Measurements from ENCODE around the gene FASLG.
A peak's percentile ranks its signal among the peaks of the same experiment; 100 is the strongest.
"Not testable (repeated sequence)": the region's sequence is repeated elsewhere in the genome, so short reads cannot be mapped to it uniquely, and the experiment has no call there.

Gene FASLG

DNA sequence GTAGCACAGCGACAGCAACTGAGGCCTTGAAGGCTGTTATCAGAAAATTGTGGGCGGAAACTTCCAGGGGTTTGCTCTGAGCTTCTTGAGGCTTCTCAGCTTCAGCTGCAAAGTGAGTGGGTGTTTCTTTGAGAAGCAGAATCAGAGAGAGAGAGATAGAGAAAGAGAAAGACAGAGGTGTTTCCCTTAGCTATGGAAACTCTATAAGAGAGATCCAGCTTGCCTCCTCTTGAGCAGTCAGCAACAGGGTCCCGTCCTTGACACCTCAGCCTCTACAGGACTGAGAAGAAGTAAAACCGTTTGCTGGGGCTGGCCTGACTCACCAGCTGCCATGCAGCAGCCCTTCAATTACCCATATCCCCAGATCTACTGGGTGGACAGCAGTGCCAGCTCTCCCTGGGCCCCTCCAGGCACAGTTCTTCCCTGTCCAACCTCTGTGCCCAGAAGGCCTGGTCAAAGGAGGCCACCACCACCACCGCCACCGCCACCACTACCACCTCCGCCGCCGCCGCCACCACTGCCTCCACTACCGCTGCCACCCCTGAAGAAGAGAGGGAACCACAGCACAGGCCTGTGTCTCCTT, at the start of gene FASLG:
TSS of gene FASLG (plus strand) at position 233 of the 583 bp plus-strand sequence. CDS start at position 332, 99 bp downstream.
- peak; percentile 55 for DNase-seq (ENCODE audit: low spot score)

GRCh38 chr1:172609528-172609927, 49.4 kb upstream of the FASLG start:
- peak; percentile 37 for DNase-seq (ENCODE audit: low spot score)

- no peak for DNase-seq (ENCODE audit: low spot score)
Observed at GRCh38 chr1:172612478-172612877, 46.4 kb upstream of the FASLG start.

DNA sequence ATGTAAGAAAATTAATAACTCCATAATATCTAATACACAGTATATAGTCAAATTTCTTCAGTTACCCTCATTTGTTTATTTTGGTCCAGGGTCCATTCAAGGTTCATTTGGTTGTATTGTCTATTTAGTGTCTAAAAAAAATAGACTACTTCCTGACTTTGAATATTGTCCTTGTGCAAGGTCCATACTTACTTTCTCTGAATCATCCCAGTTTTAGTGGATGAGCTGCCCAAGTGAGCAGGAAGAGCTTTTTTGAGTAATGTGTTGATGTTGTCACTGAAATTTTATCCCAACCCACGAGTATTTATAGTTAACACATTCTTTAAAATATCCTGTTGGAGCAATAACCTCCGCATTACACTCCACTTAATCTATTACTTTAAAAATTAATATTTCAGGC, 45.6 kb upstream of the FASLG start:
- DNase-seq (ENCODE audit: low spot score): no peak

DNA sequence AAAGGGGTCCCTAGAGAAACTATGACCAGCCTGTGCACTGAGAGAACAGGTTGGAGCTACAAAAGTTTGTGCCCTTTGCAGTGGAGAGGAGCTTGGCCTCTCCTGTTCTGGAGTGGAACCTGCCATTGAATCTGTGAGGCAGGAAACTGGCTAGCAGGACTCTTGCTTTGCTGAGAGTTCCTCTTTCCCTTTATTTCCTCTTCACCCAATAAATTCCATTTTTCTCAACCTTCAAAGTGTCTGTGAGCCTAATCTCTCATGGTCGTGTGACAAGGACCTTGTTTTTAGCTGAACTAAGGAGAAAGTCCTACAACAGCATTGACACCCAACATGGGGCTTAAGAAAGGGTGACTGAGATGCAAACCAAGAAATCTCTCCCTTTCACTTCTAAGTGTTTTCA, 42.7 kb upstream of the FASLG start:
- no peak for DNase-seq (ENCODE audit: low spot score)

GRCh38 chr1:172616636-172617035, 42.3 kb upstream of the FASLG start:
- no peak for DNase-seq (ENCODE audit: low spot score)

DNA sequence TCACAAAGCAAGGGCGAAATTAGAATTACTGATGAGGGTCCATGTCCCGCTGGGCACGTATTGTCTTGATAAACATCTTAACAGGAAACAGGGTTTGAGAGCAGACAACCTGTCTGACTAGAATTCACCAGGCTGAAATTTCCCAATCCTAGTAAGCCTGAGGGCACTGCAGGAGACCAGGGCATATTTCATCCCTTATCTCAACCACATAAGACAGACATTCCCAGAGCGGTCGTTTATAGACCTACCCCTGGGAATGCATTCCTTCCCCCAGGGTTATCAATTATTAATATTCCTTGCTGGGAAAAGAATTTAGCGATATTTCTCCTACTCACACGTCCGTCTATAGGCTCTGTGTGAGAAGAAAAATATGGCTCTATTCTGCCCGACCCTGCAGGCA, 38.3 kb upstream of the FASLG start:
- DNase-seq (ENCODE audit: low spot score): not testable (repeated sequence)

DNA sequence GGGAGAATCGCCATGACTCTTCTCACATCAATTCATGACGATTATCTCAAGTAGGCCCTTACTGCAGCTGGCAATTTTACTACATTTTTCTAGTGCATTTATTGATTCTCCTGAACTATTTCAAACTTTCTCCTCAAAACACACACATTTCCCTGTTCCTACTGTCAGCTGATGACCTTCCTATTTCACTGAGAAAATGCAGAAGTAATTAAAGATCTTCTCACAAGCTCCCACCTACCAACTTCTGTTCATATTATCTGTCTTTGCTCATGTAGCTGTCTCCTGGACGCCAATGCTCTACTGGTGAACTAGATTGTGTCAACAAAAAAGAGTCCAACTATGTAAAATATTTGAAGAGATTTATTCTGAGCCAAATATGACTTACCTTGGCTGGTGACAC, 36.4 kb upstream of the FASLG start:
- no peak for DNase-seq (ENCODE audit: low spot score)

GRCh38 chr1:172623748-172624147, 35.2 kb upstream of the FASLG start:
- DNase-seq (ENCODE audit: low spot score): no peak

DNA sequence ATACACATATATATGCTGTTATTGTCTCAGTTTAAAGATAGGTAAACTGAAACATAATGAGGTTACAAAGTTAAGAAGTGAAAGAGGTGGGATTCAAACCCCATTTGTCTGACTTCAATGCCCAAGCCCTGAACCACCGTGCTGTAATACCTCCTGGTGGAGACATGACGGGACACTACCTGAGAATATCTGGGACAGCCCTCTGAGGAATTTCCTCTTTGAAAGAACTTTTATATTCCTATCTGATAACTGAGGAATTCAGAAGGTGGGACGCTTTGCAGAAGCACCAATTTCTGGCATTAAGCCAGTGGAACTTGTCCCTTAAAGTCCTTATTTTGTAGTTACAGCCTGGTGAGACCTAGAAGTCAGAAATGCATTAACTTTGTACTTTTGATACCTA, 32.1 kb upstream of the FASLG start:
- DNase-seq (ENCODE audit: low spot score): no peak

DNA sequence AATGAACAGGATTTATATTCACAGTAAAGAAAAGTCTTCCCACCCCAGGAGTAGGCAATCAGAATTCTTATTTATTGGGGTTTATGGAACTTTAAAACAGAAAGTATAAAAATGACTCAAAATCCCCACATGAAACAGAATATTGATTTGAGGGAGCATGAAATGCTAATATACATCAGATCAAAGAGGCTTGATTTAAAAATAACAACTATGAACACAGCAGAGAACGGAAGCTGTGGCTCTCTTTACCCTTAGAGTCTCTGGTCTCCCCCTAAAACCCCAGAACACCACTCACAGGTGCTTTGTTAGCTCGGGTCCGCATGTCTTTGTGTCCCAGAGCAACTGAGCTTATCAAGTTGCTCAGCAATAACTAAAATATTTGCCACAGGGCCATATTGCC, 31.2 kb upstream of the FASLG start:
- DNase-seq (ENCODE audit: low spot score): peak; percentile 10

DNA sequence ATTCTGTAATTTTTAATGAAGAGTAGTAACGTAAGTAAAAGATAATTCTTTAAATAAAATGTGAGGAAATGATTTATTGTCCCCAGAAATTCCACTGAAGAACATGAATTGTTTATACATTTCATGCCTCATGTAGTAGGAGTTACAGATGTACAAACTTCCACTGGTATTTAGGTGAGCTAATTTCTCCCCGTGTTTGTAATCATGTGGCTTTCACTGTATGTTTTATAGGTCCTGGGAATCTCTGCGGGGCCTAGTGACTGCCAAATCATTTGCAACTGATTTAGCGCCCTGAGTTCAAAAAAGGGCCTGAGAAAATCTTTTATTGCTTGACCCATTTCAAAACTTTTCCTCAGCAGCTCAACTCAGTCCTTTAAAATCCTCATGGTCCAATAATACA, 30.5 kb upstream of the FASLG start:
- DNase-seq (ENCODE audit: low spot score): no peak

- no peak for DNase-seq (ENCODE audit: low spot score)
Observed at GRCh38 chr1:172629170-172629569, 29.7 kb upstream of the FASLG start.

DNA sequence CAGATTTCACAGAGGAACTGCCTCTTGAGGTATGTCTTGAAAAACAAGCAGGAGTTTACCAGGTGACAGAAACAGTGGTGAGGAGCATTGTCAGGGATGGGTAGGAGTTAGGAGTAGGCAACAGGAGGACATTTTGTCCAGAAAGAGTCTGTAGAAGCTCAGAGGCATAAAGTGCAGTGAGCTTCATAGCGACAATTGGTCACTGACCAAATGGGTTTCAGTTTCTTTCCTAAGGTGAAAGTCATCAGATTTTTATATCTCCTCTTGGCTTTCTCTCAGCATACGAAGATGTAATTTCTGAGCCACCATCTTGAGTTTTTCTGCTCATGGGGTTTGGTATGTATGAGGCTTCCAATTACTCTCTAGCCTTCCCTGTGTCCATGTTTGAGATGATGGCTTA, 29.3 kb upstream of the FASLG start:
- DNase-seq (ENCODE audit: low spot score): no peak

DNA sequence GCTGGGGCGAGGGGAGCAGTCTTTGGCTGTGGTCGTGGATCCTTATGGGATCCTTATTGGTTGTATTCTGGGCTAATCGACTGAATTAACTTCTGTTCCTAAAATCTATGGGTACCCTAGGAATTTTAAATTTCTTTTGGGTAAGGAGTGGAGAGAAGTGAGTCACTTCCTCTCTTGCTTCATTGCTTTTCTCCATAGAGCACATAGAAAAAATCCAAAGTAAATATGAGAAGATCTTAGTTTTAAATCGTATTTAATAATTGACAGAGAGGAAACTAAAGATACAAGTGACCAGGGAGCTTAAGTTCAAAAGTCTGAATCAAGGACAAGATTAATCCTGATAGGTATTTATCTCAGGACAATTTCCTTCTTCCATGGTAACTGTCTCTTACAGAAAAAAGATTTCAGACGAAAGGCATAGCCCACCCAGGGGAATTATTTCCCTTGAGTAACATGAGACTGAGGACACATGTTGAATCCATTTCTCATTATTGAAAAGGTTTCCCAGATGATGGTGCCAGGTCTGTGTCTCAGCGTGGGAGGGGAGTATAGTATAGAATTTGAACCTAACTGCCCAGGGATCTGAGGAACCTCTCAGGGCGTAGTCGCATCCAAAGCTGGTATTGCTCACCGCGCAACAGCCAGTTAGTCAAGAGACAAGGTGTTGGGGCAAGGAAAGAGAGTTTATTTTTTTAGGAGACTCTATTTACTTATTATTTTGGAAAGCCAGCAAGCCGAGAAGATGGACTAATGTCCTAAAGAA, 28.7 kb upstream of the FASLG start:
- no peak for DNase-seq (ENCODE audit: low spot score)

GRCh38 chr1:172630868-172631267, 28.0 kb upstream of the FASLG start:
- DNase-seq (ENCODE audit: low spot score): no peak

DNA sequence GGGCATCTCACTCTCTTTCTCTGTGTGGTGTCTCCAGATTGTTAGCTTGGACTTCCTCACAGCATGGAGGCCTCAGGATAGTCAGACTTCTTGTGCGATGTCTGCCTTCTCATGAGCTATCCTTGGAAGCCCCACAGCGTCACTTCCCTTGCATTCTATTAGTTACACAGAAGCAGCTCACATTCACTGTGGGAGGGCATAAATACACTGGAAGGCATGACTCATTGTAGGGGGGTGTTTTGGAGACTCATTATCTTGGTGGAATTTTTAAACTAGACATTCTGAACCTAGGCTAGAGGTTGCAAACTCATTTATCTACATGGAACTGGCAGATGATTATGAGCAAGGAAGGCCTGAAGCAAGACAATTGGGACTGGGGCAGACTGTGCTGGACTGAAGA, 21.4 kb upstream of the FASLG start:
- no peak for DNase-seq (ENCODE audit: low spot score)

GRCh38 chr1:172638249-172638648, 20.7 kb upstream of the FASLG start:
- no peak for DNase-seq (ENCODE audit: low spot score)

DNA sequence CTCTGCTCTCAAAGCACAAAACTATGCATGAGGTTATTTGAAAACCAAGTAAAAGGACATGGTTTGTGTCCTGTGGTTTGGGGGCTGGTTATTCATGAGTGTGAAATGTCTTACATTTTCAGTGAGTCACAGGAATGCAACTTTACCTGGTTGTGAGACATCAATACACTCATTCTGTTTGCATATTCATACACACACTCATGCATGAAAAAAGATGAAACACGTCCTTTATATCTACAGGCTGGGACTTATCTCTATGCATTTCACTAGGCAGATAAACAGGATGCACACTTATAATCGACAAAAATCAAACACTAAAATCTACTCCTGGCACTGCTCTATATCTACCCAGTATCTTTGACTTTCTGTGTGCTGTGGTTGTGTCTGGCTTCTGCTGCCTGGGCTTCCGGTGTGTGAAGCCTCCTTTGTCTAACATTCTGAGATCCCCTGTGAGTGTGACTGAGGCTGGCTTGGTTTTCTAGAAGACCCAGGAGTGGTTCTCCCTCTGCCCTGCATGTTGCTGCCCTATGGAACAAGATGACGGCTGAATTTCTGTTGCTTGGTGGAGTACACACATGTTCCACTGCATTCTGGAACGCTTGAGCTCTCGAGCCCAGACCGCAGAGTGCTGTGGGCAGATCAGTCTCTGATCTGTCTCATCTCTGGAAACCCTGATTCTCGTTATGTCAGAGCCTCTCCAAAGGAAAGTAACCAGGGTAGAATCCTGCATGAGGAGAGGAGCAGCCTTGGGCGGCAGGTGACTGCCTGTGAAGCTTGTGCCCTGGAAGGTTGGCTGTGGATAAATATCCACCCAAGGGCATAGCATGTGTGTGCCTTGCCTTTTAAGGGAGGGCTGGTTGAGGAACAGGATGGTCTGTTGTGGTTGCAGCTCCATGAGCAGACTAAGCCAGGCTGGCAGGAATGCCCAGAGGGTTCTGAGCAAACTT, 19.7 kb upstream of the FASLG start:
- peak; percentile 77 for DNase-seq (ENCODE audit: low spot score)

- DNase-seq (ENCODE audit: low spot score): no peak
Observed at GRCh38 chr1:172640111-172640510, 18.8 kb upstream of the FASLG start.

GRCh38 chr1:172641492-172641891, 17.4 kb upstream of the FASLG start:
- no peak for DNase-seq (ENCODE audit: low spot score)

GRCh38 chr1:172642970-172643369, 15.9 kb upstream of the FASLG start:
- no peak for DNase-seq (ENCODE audit: low spot score)

DNA sequence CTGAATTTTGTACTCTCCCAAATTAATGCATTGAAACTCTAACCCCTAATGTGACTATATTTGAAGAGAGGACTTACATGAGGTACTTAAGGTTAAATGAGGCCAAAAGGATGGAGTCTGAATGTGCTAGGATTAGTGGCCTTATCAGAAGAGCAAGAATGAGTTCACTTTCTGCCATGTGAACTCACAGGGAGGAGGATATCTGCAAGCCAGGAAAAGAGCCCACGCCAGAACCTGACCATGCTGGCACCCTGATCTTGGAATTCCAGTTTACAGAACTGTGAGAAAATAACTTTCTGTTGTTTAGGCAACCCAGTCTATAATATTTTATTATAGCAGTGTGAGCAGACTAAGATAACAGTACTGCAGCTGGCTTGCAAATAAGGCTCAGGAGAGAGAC, 12.2 kb upstream of the FASLG start:
- no peak for DNase-seq (ENCODE audit: low spot score)

All from CD4-positive, alpha-beta T cell treated with Interleukin-6 at 100 ng/mL for 8 hours (primary cell).